HG03025 (cell line): Measurements from ENCODE around the gene TIMELESS.
"Not testable (repeated sequence)": the region's sequence is repeated elsewhere in the genome, so short reads cannot be mapped to it uniquely, and the experiment has no call there.

Source experiments
- ATAC-seq: cut with Tn5 transposase; IDR thresholded peaks from one replicate; pipeline ENCODE4 v1.9.1; 2021; ENCODE audit warnings: mild to moderate bottlenecking, moderate library complexity; ENCODE audit not compliant: unreplicated experiment, low FRiP score

Gene TIMELESS

DNA sequence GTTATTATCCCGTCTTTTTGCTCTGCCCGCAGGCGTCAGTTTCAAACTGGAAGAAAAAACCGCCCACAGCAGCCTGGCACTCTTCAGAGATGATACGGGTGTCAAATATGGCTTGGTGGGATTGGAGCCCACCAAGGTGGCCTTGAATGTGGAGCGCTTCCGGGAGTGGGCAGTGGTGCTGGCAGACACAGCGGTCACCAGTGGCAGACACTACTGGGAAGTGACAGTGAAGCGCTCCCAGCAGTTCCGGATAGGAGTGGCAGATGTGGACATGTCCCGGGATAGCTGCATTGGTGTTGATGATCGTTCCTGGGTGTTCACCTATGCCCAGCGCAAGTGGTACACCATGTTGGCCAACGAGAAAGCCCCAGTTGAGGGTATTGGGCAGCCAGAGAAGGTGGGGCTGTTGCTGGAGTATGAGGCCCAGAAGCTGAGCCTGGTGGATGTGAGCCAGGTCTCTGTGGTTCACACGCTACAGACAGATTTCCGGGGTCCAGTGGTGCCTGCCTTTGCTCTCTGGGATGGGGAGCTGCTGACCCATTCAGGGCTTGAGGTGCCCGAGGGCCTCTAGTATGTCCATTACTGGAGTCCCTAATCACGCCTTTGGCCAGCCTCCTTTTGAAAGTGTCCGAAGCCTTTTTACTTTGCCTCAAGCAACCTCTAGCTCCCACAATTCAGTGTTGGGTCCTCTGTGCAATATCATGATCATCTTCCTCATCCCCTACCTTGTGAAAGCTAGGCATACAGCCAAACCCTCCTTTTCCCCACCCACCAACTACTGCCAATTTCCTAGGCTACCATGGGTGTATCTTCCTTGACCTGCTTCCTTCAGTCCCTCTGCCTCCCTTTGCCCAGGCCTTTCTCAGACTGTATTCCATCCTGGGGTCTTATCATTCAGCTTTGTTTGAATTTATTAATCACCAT lies 20.0 kb upstream of the TIMELESS start:
- peak; percentile 4 for ATAC-seq

- ATAC-seq, result peak; percentile 72
These were observed 19.2 kb upstream of the TIMELESS start, which contains the start of gene SPRYD4 for GRCh38 chr12:56468216-56469006. TSS of gene SPRYD4 (plus strand) at chr12:56468578. CDS start at chr12:56468592, 14 bp downstream.

- no peak for ATAC-seq
These were observed 13.3 kb upstream of the TIMELESS start for GRCh38 chr12:56462565-56462964.

DNA sequence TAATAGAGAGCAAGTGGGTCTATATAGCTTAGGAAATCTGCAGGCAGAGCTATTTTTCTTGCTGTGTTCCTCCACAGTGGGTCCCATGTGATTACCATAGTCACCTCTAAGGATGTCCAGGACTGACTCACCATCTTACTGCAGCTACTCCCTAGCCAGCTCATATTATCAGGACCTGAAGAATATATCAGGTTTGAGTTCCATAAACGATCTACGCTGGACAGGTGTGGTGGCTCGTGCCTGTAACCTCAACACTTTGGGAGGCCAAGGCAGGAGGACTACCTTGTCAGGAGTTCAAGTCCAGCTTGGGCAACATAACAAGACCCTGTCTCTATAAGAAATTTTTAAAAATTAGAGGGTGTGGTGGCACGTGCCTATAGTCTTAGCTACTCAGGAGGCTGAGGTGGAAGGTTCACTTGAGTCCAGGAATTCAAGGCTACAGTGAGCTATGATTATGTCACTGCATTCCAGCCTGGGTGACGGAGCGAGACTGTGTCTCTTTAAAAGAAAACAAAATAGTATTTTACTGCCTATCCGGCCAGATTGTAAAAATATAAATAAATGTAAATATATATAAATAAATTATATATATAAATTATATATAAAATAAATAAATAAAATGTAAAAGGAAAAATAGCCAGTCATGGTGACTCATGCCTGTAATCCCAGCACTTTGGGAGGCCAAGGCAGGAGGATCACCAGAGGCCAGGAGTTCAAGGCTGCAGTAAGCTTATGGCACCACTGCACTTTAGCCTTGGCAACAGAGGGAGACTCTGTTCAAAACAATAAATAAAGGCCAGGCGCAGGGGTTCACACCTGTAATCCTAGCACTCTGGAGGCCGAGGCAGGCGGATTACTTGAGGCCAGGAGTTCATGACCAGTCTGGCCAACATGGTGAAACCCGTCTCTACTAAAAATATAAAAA lies 12.3 kb upstream of the TIMELESS start:
- no peak for ATAC-seq

GRCh38 chr12:56457817-56458216 lies 8.6 kb upstream of the TIMELESS start:
- ATAC-seq, result no peak

GRCh38 chr12:56454557-56454956 lies 5.3 kb upstream of the TIMELESS start, which contains the start of gene MIP:
TSS of gene MIP (minus strand) at chr12:56454657. CDS start at chr12:56454613, 44 bp downstream.
- ATAC-seq, result no peak

DNA sequence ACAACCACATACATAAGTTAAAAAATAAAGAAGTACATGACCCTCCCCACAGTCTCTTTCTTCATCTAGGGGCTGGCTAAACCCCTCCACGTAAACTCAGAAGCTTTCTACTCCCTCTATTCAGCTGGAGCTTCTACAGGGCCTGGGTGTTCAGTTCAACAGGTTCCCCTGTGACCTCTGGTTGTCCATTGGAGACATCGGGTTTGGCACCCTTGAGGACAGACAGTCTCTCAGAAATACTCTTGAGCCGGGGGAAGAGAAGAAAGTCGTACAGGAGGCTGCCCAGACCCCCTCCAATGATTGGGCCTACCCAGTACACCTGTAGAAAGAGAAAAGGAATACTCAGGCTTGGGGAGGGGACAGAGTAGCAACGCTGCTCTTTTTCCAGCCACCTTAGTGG lies 1.9 kb upstream of the TIMELESS start:
- no peak for ATAC-seq

GRCh38 chr12:56450241-56450640 lies 1.0 kb upstream of the TIMELESS start:
- no peak for ATAC-seq

GRCh38 chr12:56449622-56449984 lies 377 bp upstream of the TIMELESS start:
- no peak for ATAC-seq

DNA sequence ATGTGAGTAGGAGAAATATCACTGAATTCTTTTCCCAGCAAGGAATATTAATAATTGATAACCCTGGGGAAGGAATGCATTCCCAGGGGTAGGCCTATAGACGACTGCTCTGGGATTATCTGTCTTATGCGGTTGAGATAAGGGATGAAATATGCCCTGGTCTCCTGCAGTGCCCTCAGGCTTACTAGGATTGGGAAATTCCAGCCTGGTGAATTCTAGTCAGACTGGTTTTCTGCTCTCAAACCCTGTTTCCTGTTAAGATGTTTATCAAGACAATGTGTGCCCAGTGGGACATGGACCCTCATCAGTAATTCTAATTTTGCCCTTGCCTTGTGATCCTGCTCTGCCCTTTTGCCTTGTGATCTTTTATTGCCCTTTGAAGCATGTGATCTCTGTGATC lies 6.0 kb downstream of the TIMELESS start:
- not testable (repeated sequence) for ATAC-seq

GRCh38 chr12:56437430-56438176 lies 11.6 kb downstream of the TIMELESS start:
- no peak for ATAC-seq

DNA sequence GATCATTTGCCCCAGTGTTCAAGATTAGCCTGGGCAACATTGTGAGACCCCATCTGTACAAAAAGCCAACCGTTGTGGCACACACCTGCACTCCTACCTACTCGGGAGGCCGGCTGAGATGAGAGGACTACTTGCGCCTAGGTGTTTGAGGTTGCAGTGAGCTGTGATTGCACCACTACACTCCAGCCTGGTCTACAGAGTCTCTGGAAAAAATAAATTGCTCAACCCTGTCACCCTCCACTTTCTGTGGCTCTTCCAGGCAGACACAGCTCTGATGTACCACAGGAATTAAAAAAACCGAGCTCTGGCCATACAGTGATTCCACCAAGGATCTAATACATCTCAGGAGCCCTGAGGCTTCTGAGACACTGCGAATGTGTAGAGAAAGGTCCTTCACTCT lies 14.4 kb downstream of the TIMELESS start:
- no peak for ATAC-seq

DNA sequence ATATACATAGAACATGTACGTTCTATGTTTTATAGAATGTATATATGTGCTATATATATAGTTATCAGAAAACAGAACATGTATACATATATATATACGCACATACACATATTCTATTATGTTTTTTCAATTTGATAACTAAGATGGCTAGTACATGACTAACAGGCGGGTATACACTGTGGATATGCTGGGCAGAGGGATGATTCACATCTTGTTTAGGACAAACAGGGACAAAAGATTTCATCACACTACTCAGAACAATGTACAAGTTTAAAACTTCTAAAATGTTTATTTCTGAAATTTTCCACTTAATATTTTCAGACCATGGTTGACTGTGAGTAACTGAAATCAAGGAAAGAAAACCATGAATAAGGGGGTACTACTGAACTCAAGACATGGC lies 17.4 kb downstream of the TIMELESS start:
- ATAC-seq, result no peak

DNA sequence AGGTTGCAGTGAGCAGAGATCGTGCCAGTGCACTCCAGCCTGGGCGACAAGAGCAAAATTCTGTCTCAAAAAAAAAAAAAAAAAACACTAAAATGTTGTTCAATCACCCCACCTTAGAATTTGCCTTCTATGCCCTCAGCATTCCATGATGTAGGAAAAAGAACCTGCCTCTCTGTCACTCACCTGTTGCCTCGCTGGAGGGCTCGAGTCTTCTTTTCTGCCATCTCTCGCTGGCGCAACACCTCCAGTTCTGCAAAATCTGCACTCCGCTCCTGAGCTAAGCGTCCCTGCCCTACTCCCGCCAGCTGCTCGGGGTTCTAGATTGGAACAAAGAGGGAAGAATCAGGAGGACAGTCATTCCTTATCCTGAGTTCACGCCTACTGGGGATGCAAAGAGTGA lies 17.9 kb downstream of the TIMELESS start:
- no peak for ATAC-seq

- ATAC-seq, result no peak
These were observed 23.2 kb downstream of the TIMELESS start for GRCh38 chr12:56425940-56426438.

GRCh38 chr12:56425193-56425592 lies 24.0 kb downstream of the TIMELESS start:
- ATAC-seq, result no peak

DNA sequence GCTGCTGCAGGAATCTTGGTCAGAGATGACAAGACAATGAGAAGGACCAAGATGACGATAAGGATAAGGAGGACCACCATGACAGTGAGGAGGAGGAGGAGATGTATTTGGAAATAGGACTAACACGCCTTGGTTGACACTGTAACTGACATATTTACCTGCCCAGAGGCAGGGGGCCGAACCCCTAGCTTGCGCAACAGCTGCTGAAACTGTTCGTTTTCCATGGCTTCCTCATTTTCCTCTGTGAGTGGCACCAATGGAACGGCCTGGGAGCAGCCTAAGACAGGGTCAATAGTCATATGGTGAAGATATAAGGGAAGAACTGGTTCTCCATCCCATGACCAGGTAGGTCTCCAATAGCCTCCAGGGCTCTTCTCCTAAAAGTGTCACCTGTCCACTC lies 28.8 kb downstream of the TIMELESS start:
- ATAC-seq, result no peak

DNA sequence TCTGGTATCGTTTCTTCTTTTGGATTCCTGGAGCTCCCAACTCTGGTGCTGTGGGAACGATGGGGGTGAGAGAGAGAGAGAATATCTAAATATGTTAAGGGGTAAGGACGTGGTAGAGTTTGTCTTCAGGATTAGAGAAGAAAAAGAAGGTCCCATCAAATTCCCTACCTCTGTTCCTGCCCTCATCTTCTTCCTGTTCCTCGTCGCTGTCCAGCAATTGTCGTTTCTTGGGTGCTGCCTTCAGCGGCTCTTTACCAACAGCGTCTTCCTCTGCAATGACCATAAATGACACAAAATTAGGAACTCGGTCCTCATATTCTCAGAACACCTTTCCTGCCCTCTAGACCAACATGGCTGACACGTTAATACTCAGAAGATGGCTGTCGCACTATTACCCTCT lies 31.5 kb downstream of the TIMELESS start:
- ATAC-seq, result no peak

- no peak for ATAC-seq
These were observed 34.8 kb downstream of the TIMELESS start for GRCh38 chr12:56414401-56414800.
